Hepatocyte (in vitro differentiated cells): Measurements from ENCODE around the gene PABPC1L2A.
"Not testable (repeated sequence)": the region's sequence is repeated elsewhere in the genome, so short reads cannot be mapped to it uniquely, and the experiment has no call there.

Experiments used
- CTCF ChIP-seq: fragments of 200-600 bp; sonication (generic); IDR thresholded peaks from 2 replicates; pipeline ENCODE4 v1.5.1; 2016; ENCODE audit warnings: antibody characterized with exemption, mild to moderate bottlenecking; ENCODE audit not compliant: poor library complexity
- EZH2 ChIP-seq: fragments of 200-600 bp; sonication (generic); IDR thresholded peaks from 2 replicates; pipeline ENCODE4 v1.6.1; 2016; ENCODE audit warnings: antibody characterized with exemption, mild to moderate bottlenecking, borderline replicate concordance
- EZH2phosphoT487 ChIP-seq: fragments of 200-600 bp; sonication (generic); IDR thresholded peaks from one replicate; pipeline ENCODE4 v1.6.1; 2018; ENCODE audit warnings: antibody characterized with exemption, mild to moderate bottlenecking, low read depth, moderate library complexity; ENCODE audit not compliant: unreplicated experiment, severe bottlenecking

GRCh38 chrX:73079024-73079562, at the start of gene PABPC1L2A:
- TF ChIP-seq CTCF, EZH2, EZH2phosphoT487: not testable (repeated sequence)
